Measurements from ENCODE around the gene CAPN2.

The CAPN2 gene

GRCh38 chr1:223702735-223703667 is 9.3 kb upstream of the CAPN2 start:
- H3K4me3 ChIP-seq (ENCODE audit: low read depth, low read length) = no peak overlapping the region

- no peak overlapping the region for H3K4me3 ChIP-seq (ENCODE audit: low read depth, low read length)
Observed at GRCh38 chr1:223703668-223704013, 8.7 kb upstream of the CAPN2 start.

GRCh38 chr1:223704921-223705878 is 7.1 kb upstream of the CAPN2 start:
- no peak overlapping the region for H3K4me3 ChIP-seq (ENCODE audit: low read depth, low read length)

- H3K4me3 ChIP-seq (ENCODE audit: low read depth, low read length) = no peak overlapping the region
Observed at GRCh38 chr1:223706077-223706973, 6.0 kb upstream of the CAPN2 start.

- H3K4me3 ChIP-seq (ENCODE audit: low read depth, low read length) = no peak overlapping the region
Observed at GRCh38 chr1:223707256-223708000, 4.9 kb upstream of the CAPN2 start.

GRCh38 chr1:223708001-223708359 is 4.4 kb upstream of the CAPN2 start:
- no peak overlapping the region for H3K4me3 ChIP-seq (ENCODE audit: low read depth, low read length)

- H3K4me3 ChIP-seq (ENCODE audit: low read depth, low read length) = no peak overlapping the region
Observed at GRCh38 chr1:223708651-223709268, 3.6 kb upstream of the CAPN2 start.

- H3K4me3 ChIP-seq (ENCODE audit: low read depth, low read length) = no peak overlapping the region
Observed at GRCh38 chr1:223709598-223709997, 2.7 kb upstream of the CAPN2 start.

GRCh38 chr1:223710179-223711133 is 1.9 kb upstream of the CAPN2 start:
- H3K4me3 ChIP-seq (ENCODE audit: low read depth, low read length) = no peak overlapping the region

GRCh38 chr1:223711173-223711572 is 1.2 kb upstream of the CAPN2 start:
- H3K4me3 ChIP-seq (ENCODE audit: low read depth, low read length) = no peak overlapping the region

- H3K4me3 ChIP-seq (ENCODE audit: low read depth, low read length) = peak overlapping the region; percentile 9
Observed at GRCh38 chr1:223711747-223712193, 569 bp upstream of the CAPN2 start.

- peak overlapping the region; percentile 59 for H3K4me3 ChIP-seq (ENCODE audit: low read depth, low read length)
Observed at GRCh38 chr1:223712850-223713474, 623 bp downstream of the CAPN2 start.

GRCh38 chr1:223713546-223714420 is 1.4 kb downstream of the CAPN2 start:
- H3K4me3 ChIP-seq (ENCODE audit: low read depth, low read length) = no peak overlapping the region

- no peak overlapping the region for H3K4me3 ChIP-seq (ENCODE audit: low read depth, low read length)
Observed at GRCh38 chr1:223714421-223714724, 2.0 kb downstream of the CAPN2 start.

GRCh38 chr1:223714849-223715603 is 2.7 kb downstream of the CAPN2 start:
- no peak overlapping the region for H3K4me3 ChIP-seq (ENCODE audit: low read depth, low read length)

- no peak overlapping the region for H3K4me3 ChIP-seq (ENCODE audit: low read depth, low read length)
Observed at GRCh38 chr1:223715604-223716172, 3.3 kb downstream of the CAPN2 start.

Measured in iPS-11a (cell line).